Fibroblast of lung (primary cell): Measurements from ENCODE around the gene FCRL3. TPM values are rescaled to one million over a fixed set of nuclear protein-coding genes. Genes with fewer than 3 reads are reported as not detected.

ENCODE experiments used
- DNase-seq, 2 donors: peaks; one replicate each; pipeline versions ENCODE4 v3.0.0 to v3.0.0-alpha.2; 2010; ENCODE audit warnings: low read depth in 2 of 2
- H2AFZ ChIP-seq: 2 replicates; pipeline ENCODE4 v1.5.1; 2012; ENCODE audit warnings: low read length, control low read depth, inconsistent platforms
- H3K27ac ChIP-seq: 2 replicates; pipeline ENCODE4 v1.5.1; 2011; ENCODE audit warnings: low read length, control low read depth; ENCODE audit not compliant: insufficient read depth
- H3K27me3 ChIP-seq: 2 replicates; pipeline ENCODE4 v1.5.1; 2011; ENCODE audit warnings: mild to moderate bottlenecking, low read length; ENCODE audit not compliant: control insufficient read depth, insufficient read depth
- H3K36me3 ChIP-seq: 2 replicates; pipeline ENCODE4 v1.5.1; 2011; ENCODE audit warnings: low read length; ENCODE audit not compliant: control insufficient read depth, insufficient read depth
- H3K4me1 ChIP-seq: 2 replicates; pipeline ENCODE4 v1.5.1; 2011; ENCODE audit warnings: low read length; ENCODE audit not compliant: control insufficient read depth, insufficient read depth; ENCODE audit errors: extremely low read depth
- H3K4me2 ChIP-seq: 2 replicates; pipeline ENCODE4 v1.5.1; 2011; ENCODE audit warnings: low read length, control low read depth; ENCODE audit not compliant: insufficient read depth; ENCODE audit errors: extremely low read depth
- H3K4me3 ChIP-seq, 4 experiments: fragments of 200-600 bp in 1 of 4; sonication (generic) in 1 of 4; replicated peaks in 1 of 4; 2 replicates each; pipeline ENCODE4 v1.5.1; 2011 to 2016; ENCODE audit warnings: low read length in 4 of 4, low read depth in 3 of 4, mild to moderate bottlenecking in 3 of 4, control low read depth in 2 of 4, inconsistent platforms in 1 of 4, mixed read lengths in 1 of 4; ENCODE audit not compliant: insufficient read depth in 1 of 4; ENCODE audit errors: control extremely low read depth in 1 of 4
- H3K79me2 ChIP-seq: 2 replicates; pipeline ENCODE4 v1.5.1; 2012; ENCODE audit warnings: mild to moderate bottlenecking, low read length, inconsistent platforms; ENCODE audit not compliant: control insufficient read depth, insufficient read depth
- H3K9ac ChIP-seq: 2 replicates; pipeline ENCODE4 v1.5.1; 2011; ENCODE audit warnings: mild to moderate bottlenecking, low read length, control low read depth; ENCODE audit not compliant: insufficient read depth
- H3K9me3 ChIP-seq: 2 replicates; pipeline ENCODE4 v1.5.1; 2012; ENCODE audit warnings: low read depth, low read length; ENCODE audit not compliant: control insufficient read depth, insufficient read depth
- H4K20me1 ChIP-seq: 2 replicates; pipeline ENCODE4 v1.5.1; 2011; ENCODE audit warnings: low read length; ENCODE audit not compliant: control insufficient read depth, insufficient read depth; ENCODE audit errors: extremely low read depth
- CTCF ChIP-seq, 2 donors: IDR thresholded peaks in 1 of 2; conservative IDR thresholded peaks in 1 of 2; 1 replicate in 1 of 2; 2 replicates in 1 of 2; pipeline ENCODE4 v1.5.1; 2011 to 2012; ENCODE audit warnings: low read length in 2 of 2, control low read depth in 1 of 2, inconsistent platforms in 1 of 2, low read depth in 1 of 2, mild to moderate bottlenecking in 1 of 2
- EZH2 ChIP-seq: IDR thresholded peaks from 2 replicates; pipeline ENCODE4 v1.5.1; 2012; ENCODE audit warnings: low read length, control low read depth, mild to moderate bottlenecking; ENCODE audit errors: missing control alignments
- polyA minus RNA-seq: library from RNA; depleted of rRNA, polyadenylated mRNA; stranded (reverse); fragments of >200 nt; gene quantifications from 2 replicates; pipeline ENCODE4 v1.2.3, GENCODE V29; 2011; ENCODE audit warnings: low replicate concordance
- polyA plus RNA-seq, 2 donors: library from polyadenylated mRNA; depleted of rRNA in 1 of 2; stranded (reverse) in 1 of 2; unstranded in 1 of 2; fragments of >200 nt; gene quantifications; 2 replicates each; pipeline ENCODE4 v1.2.1, GENCODE V29; 2011 to 2012; ENCODE audit warnings: missing spikeins in 1 of 2
- total RNA-seq: library from RNA; depleted of rRNA; stranded (reverse); fragments of >200 nt; gene quantifications from 2 replicates; pipeline ENCODE4 v1.2.1, GENCODE V29; 2014

Gene FCRL3, protein sequence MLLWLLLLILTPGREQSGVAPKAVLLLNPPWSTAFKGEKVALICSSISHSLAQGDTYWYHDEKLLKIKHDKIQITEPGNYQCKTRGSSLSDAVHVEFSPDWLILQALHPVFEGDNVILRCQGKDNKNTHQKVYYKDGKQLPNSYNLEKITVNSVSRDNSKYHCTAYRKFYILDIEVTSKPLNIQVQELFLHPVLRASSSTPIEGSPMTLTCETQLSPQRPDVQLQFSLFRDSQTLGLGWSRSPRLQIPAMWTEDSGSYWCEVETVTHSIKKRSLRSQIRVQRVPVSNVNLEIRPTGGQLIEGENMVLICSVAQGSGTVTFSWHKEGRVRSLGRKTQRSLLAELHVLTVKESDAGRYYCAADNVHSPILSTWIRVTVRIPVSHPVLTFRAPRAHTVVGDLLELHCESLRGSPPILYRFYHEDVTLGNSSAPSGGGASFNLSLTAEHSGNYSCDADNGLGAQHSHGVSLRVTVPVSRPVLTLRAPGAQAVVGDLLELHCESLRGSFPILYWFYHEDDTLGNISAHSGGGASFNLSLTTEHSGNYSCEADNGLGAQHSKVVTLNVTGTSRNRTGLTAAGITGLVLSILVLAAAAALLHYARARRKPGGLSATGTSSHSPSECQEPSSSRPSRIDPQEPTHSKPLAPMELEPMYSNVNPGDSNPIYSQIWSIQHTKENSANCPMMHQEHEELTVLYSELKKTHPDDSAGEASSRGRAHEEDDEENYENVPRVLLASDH
- total RNA-seq (not detected in 2 replicates), polyA plus RNA-seq (not detected in 2 replicates), polyA minus RNA-seq (not detected in 2 replicates)
- polyA plus RNA-seq (2012) = not detected in 2 replicates

GRCh38 chr1:157700732-157701131 lies at the start of gene FCRL3:
TSS of gene FCRL3 (minus strand) at chr1:157700769. CDS start at chr1:157700489, 280 bp downstream.
- H3K79me2 ChIP-seq = no peaks in the 10 kb centered on the region
- H3K27me3 ChIP-seq = no peaks in the 10 kb centered on the region
- no peaks in the 10 kb centered on the region for H3K36me3 ChIP-seq
- DNase-seq = no peak
- TF ChIP-seq CTCF (conservative IDR thresholded peaks at IDR 0.05 in 1 of 2, IDR thresholded peaks at IDR 0.05 in 1 of 2; ENCODE audit: low read depth in 1 of 2, low read length in 2 of 2) (no peak), EZH2 (no peak)
- no peak within 1 kb of the TSS for H3K4me2 ChIP-seq
- no peak within 1 kb of the TSS for H3K9ac ChIP-seq
- no peak within 1 kb of the TSS for H2AFZ ChIP-seq
- H3K4me3 ChIP-seq = no peak within 1 kb of the TSS
- no peak within 1 kb of the TSS for H3K27ac ChIP-seq
- no peaks in the 10 kb centered on the region for H4K20me1 ChIP-seq
- H3K9me3 ChIP-seq = no peaks in the 10 kb centered on the region
- no peaks in the 10 kb centered on the region for H3K4me1 ChIP-seq

DNA sequence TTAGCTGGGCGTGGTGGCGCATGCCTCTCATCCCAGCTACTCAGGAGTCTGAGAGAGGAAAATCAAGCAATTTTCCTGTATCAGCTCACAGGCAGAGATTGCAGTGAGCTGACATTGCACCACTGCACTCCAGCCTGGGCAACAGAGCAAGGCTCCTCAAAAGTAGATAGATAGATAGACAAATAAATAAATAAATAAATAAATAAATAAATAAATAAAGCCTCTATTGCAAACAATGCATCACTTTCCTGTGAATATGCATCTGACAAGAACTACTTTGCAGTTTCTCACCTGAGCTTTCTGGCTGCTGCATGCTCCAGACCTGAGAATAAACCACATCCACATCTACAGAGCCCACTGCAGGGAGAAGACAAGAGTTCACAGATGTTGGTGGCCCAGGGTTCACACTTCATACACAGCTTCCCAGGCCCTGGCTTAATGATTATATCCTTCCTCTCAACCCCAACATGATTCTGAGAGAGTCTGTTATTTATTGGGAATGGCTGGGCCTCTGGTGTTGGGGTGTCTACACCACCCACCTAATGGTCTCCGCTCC lies 47.8 kb upstream of the FCRL3 start:
- DNase-seq = no peak
- Histone ChIP-seq H3K79me2 (no peaks in the 10 kb centered on the region), H3K9ac (no peak overlapping the region), H4K20me1 (no peaks in the 10 kb centered on the region), H3K4me2 (no peak overlapping the region), H2AFZ (no peak overlapping the region), H3K4me1 (no peaks in the 10 kb centered on the region), H3K9me3 (no peaks in the 10 kb centered on the region), H3K27me3 (no peaks in the 10 kb centered on the region), H3K4me3 (no peak overlapping the region), H3K36me3 (no peaks in the 10 kb centered on the region), H3K27ac (no peak overlapping the region)
- TF ChIP-seq CTCF (conservative IDR thresholded peaks at IDR 0.05 in 1 of 2, IDR thresholded peaks at IDR 0.05 in 1 of 2; ENCODE audit: low read depth in 1 of 2, low read length in 2 of 2) (no peak), EZH2 (no peak)
